NCI-H1417 (cell line): ENCODE results near the gene CCDC27.
A peak's percentile ranks its signal among the peaks of the same experiment; 100 is the strongest.

Experiments used
- DNase-seq, 3 experiments: peaks; one replicate each; lab custom pipeline; 2025; lab: John Stamatoyannopoulos, UW

The CCDC27 gene

GRCh38 chr1:3774946-3775489 is 22.8 kb downstream of the CCDC27 start:
- peak in 1 of 3 experiments; percentile 71 for DNase-seq

DNA sequence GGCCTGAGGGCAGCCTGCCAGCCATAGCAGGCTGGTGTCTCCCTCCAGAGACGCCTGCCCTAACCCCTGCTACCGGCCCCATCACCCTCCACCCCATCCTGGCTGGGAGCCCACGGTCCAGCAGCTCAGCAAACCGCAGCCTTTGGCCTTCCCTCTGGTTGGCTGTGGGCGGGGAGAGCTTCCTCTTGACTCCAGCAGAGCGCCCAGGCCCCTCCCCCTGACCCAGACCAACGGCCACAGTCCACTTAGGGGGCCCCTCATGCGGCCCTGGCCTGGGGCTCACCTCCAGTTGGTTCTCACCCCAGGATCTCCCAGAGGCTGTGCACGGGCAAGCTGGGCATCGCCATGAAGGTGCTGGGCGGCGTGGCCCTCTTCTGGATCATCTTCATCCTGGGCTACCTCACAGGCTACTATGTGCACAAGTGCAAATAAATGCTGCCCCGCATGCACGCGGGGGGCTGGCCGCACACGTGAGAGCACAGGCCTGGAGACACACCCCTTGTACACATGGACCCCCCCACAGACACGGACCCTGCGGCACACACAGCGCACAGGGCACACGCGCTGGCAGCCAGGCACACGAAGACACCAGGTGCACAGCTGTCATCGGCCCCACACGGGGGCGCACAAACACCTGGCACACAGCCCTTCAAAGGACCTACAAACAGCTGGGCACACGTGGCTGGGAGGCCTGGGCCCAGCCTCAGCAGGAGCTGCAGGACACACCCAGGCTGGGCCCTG is 23.4 kb downstream of the CCDC27 start:
- DNase-seq = peak; percentile 67 to 85 (median 70)

- DNase-seq = peak in 1 of 3 experiments; percentile 72
Observed at GRCh38 chr1:3776231-3776961, 24.1 kb downstream of the CCDC27 start.

- DNase-seq = no peak
Observed at GRCh38 chr1:3777078-3777547, 24.9 kb downstream of the CCDC27 start.

- peak in 1 of 3 experiments; percentile 5 for DNase-seq
Observed at GRCh38 chr1:3777647-3778589, 25.7 kb downstream of the CCDC27 start.

DNA sequence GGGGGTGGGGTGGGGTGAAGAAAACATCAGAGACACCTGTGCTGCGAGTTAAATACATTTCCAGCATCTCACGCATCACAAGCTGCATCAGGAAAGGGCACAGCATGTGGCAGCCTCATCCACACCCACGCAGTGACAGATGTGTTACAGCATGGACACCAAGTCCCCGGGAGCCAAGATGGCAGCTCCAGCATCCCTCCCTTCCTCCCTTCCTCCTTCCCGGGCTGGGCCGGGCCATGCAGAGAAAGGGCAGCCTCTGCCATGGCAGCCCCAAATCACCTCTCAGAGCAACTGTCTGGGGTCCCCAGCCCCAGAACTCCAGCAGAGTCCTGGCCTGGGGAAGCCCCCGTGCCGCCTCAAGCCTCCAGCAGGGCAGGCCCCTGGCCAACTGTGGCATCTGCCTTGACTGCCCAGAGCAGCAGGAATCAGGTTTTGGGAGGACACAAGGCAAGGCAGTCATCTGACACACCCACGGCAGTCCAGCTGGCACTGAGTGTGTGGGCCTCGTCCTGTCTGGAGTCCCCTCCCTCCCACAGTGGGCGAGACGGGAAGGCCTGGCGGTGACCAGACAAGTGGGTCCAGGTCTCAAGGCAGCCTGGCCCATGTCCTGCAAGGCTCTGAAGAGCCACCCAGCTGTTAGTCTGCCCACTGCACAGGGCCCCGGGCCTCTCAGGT is 26.5 kb downstream of the CCDC27 start:
- no peak for DNase-seq

- no peak for DNase-seq
Observed at GRCh38 chr1:3779265-3779911, 27.1 kb downstream of the CCDC27 start.

DNA sequence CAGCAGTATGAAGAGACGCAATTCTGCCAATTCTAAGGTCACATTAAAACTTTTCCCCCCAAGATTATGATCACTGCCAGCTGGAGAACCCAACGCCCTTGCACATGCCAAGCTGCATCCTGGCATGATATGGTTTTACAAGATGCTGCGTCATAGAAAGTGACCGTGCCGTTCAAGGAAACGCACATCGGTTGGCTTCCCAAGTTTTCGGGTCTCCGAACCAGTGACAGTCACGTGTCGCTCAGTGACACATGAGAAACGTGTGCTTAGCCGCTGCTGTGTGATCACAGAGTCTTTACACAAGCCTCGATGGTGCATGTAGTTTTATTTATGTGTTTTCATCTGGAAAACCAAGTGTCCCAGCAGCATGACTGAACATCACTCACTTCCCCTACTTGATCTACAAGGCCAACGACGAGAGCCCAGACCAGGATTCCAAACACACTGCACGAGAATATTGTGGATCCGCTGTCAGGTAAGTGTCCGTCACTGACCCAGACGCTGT is 27.7 kb downstream of the CCDC27 start:
- DNase-seq = no peak

GRCh38 chr1:3780901-3781300 is 28.7 kb downstream of the CCDC27 start:
- no peak for DNase-seq

DNA sequence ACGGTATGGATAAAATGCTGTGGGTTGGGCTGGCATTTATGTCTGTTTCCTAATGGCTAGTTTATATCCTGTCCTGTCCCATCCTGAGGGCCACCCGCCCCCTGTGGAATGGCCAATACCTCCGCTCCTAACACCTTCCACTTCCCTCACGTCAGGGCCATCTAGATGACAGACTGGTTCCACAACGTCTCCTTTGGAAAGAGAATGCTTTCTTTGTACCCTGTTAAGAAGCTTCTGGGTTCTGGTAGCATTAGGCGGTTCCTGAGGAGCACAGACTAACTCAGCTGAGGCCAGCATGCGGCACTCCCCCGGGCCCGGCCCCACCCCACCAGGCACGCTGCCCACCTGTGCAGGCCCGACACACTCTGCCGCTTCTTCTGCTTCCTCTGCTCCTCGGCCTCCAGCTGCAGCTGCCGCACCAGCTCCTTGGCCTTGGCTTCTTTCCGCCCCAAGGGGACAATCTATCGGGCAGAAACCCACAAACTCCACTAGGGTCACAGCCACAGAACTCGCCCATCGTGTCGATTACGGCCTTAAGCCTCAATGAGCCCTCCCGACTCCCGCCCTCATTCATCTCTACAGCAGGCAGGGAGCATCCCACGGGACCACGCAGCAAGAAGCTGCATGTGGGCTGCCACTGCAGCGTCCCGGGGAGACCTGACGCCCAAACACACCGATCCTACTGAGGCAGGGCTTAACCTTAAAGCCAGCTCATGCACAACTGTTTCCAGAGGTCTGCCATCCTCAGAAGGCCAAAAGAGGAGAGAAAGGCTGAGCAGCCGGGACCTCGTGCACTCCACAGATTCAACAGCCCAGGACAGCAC is 31.6 kb downstream of the CCDC27 start:
- no peak for DNase-seq

GRCh38 chr1:3785045-3785444 is 32.8 kb downstream of the CCDC27 start:
- DNase-seq = no peak

- DNase-seq = no peak
Observed at GRCh38 chr1:3785456-3786157, 33.4 kb downstream of the CCDC27 start.

GRCh38 chr1:3786468-3787348 is 34.5 kb downstream of the CCDC27 start:
- DNase-seq = no peak

DNA sequence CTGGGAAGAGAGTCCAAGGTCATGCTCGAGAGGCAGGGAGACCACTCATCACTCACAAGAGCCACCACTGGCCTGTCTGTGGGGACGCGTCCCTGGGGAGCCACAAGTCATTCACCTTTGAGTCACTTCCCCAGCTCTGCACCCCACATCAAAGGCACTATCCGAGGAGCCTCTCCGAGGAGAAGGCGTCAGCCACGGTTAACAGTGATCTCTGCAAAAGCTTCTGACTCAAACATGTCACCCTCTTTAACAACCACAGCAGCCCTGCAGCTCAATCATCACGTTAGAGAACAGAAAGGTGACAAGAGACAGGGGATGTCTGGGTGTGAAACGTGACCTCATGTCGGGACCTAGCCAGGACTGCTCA is 35.1 kb downstream of the CCDC27 start:
- no peak for DNase-seq

GRCh38 chr1:3787745-3788605 is 35.7 kb downstream of the CCDC27 start:
- DNase-seq = no peak

- DNase-seq = no peak
Observed at GRCh38 chr1:3788756-3789420, 36.6 kb downstream of the CCDC27 start.
